Ovary (tissue), 3 donors: ENCODE measurements around the gene SLC9A1.

ENCODE experiments used
- CTCF ChIP-seq, 3 donors: fragments of 450-650 bp in 2 of 3; fragments of 200-600 bp in 1 of 3; IDR thresholded peaks; one replicate each; pipeline versions ENCODE4 v1.5.1 to v1.8.0; 2016 to 2022; ENCODE audit warnings: antibody characterized with exemption in 3 of 3, mild to moderate bottlenecking in 1 of 3
- EP300 ChIP-seq: sonication (generic); formaldehyde crosslinking; IDR thresholded peaks from one replicate; pipeline ENCODE4 v1.6.1; 2017; ENCODE audit warnings: antibody characterized with exemption
- POLR2A ChIP-seq: fragments of 450-650 bp; IDR thresholded peaks from one replicate; pipeline ENCODE4 v1.6.1; 2017; ENCODE audit warnings: antibody characterized with exemption, mild to moderate bottlenecking, moderate library complexity
- donor health status: DM: no; HTN: no; CAD: no.

- no peak for TF ChIP-seq CTCF (IDR thresholded peaks at IDR 0.05)
- no peak for TF ChIP-seq POLR2A
- TF ChIP-seq EP300: no peak
Measured at GRCh38 chr1:27137544-27138075, 17.3 kb downstream of the SLC9A1 start.
